GM23338 (cell line): ENCODE measurements around the gene YPEL2. TPM values are rescaled to one million over a fixed set of nuclear protein-coding genes. Genes with fewer than 3 reads are reported as not detected.

Experiments used
- ATAC-seq: fragments of 200-7000 bp; cut with Tn5 transposase; 3 replicates; pipeline ENCODE4 v1.9.1; 2020
- DNase-seq: peaks from one replicate; pipeline ENCODE4 v3.0.0-alpha.2; 2015; ENCODE audit warnings: low spot score
- H2AFZ ChIP-seq: fragments of 200-600 bp; sonication (generic); 2 replicates; pipeline ENCODE4 v1.8.0; 2016; ENCODE audit warnings: antibody characterized with exemption, mild to moderate bottlenecking, moderate library complexity
- H3F3A ChIP-seq: fragments of 200-600 bp; sonication (generic); replicated peaks from 2 replicates; pipeline ENCODE4 v1.8.0; 2017; ENCODE audit warnings: antibody characterized with exemption, mixed run types, low read depth
- H3K27ac ChIP-seq: fragments of 200-600 bp; sonication (generic); 2 replicates; pipeline ENCODE4 v1.6.1; 2016; ENCODE audit warnings: low read depth
- H3K27me3 ChIP-seq: fragments of 200-600 bp; sonication (generic); 2 replicates; pipeline ENCODE4 v1.8.0; 2016; ENCODE audit warnings: mild to moderate bottlenecking, mixed run types, moderate library complexity; ENCODE audit not compliant: insufficient read depth
- H3K36me3 ChIP-seq: fragments of 200-600 bp; sonication (generic); 2 replicates; pipeline ENCODE4 v1.8.0; 2016; ENCODE audit warnings: mild to moderate bottlenecking; ENCODE audit not compliant: insufficient read depth
- H3K4me1 ChIP-seq: fragments of 200-600 bp; sonication (generic); 2 replicates; pipeline ENCODE4 v1.8.0; 2016; ENCODE audit warnings: mild to moderate bottlenecking, moderate library complexity; ENCODE audit not compliant: insufficient read depth
- H3K4me2 ChIP-seq: fragments of 200-600 bp; sonication (generic); 2 replicates; pipeline ENCODE4 v1.7.1; 2017; ENCODE audit warnings: mixed run types
- H3K4me3 ChIP-seq: fragments of 200-600 bp; sonication (generic); 2 replicates; pipeline ENCODE4 v1.6.1; 2016; ENCODE audit warnings: mixed run types
- H3K79me2 ChIP-seq: fragments of 200-600 bp; sonication (generic); replicated peaks from 2 replicates; pipeline ENCODE4 v1.8.0; 2017; ENCODE audit warnings: mild to moderate bottlenecking; ENCODE audit not compliant: insufficient read depth
- H3K9me2 ChIP-seq: fragments of 200-600 bp; sonication (generic); 2 replicates; pipeline ENCODE4 v1.8.0; 2017; ENCODE audit not compliant: insufficient read depth
- H4K20me1 ChIP-seq: fragments of 200-600 bp; sonication (generic); replicated peaks from 2 replicates; pipeline ENCODE4 v1.8.0; 2017; ENCODE audit warnings: mild to moderate bottlenecking; ENCODE audit not compliant: insufficient read depth
- H3K27ac Mint-ChIP-seq: 2 replicates; pipeline ENCODE4 v1.8.0; 2020; ENCODE audit warnings: inconsistent platforms, mild to moderate bottlenecking, moderate library complexity, mixed read lengths
- H3K27me3 Mint-ChIP-seq: 3 replicates; pipeline ENCODE4 v1.8.0; 2022; ENCODE audit warnings: low read depth, mild to moderate bottlenecking, moderate library complexity, mixed read lengths, inconsistent platforms; ENCODE audit not compliant: insufficient read depth, poor library complexity
- H3K36me3 Mint-ChIP-seq: 3 replicates; pipeline ENCODE4 v1.8.0; 2021; ENCODE audit warnings: low read depth, mild to moderate bottlenecking, inconsistent platforms, moderate library complexity, mixed read lengths
- H3K4me1 Mint-ChIP-seq: 3 replicates; pipeline ENCODE4 v1.8.0; 2020; ENCODE audit warnings: mild to moderate bottlenecking, inconsistent platforms, mixed read lengths
- H3K4me3 Mint-ChIP-seq: 3 replicates; pipeline ENCODE4 v1.8.0; 2021; ENCODE audit warnings: moderate library complexity, mild to moderate bottlenecking, inconsistent platforms, mixed read lengths
- H3K9me3 Mint-ChIP-seq: 3 replicates; pipeline ENCODE4 v1.8.0; 2020; ENCODE audit warnings: moderate library complexity, mild to moderate bottlenecking, inconsistent platforms, mixed read lengths
- CREB1 ChIP-seq: fragments of 250-450 bp; sonication (Bioruptor Pico); IDR thresholded peaks from 2 replicates; pipeline ENCODE4 v1.5.0; 2020; ENCODE audit warnings: low read depth, mild to moderate bottlenecking, moderate library complexity
- ETS1 ChIP-seq: IDR thresholded peaks from 2 replicates; pipeline ENCODE4 v1.6.1; 2016; ENCODE audit warnings: antibody characterized with exemption
- EZH2 ChIP-seq: fragments of 200-600 bp; sonication (generic); IDR thresholded peaks from one replicate; pipeline ENCODE4 v1.8.0; 2017; ENCODE audit warnings: antibody characterized with exemption, mild to moderate bottlenecking, low read depth; ENCODE audit not compliant: unreplicated experiment
- EZH2phosphoT487 ChIP-seq: fragments of 200-600 bp; sonication (generic); IDR thresholded peaks from one replicate; pipeline ENCODE4 v1.8.1; 2018; ENCODE audit warnings: antibody characterized with exemption; ENCODE audit not compliant: unreplicated experiment
- JUNB ChIP-seq: IDR thresholded peaks from one replicate; pipeline ENCODE4 v1.6.1; 2016; ENCODE audit warnings: antibody characterized with exemption; ENCODE audit not compliant: unreplicated experiment
- NANOG ChIP-seq: IDR thresholded peaks from 2 replicates; pipeline ENCODE4 v1.6.1; 2016; ENCODE audit warnings: antibody characterized with exemption, borderline replicate concordance
- POLR2AphosphoS5 ChIP-seq: IDR thresholded peaks from 2 replicates; pipeline ENCODE4 v1.6.1; 2016; ENCODE audit warnings: antibody characterized with exemption, low read depth
- STAT1 ChIP-seq: IDR thresholded peaks from one replicate; pipeline ENCODE4 v1.6.1; 2016; ENCODE audit warnings: antibody characterized with exemption; ENCODE audit not compliant: unreplicated experiment
- ZNF331 ChIP-seq: fragments of 250-450 bp; sonication (Bioruptor Pico); IDR thresholded peaks from 2 replicates; pipeline ENCODE4 v1.5.0; 2020; ENCODE audit warnings: low read depth, mild to moderate bottlenecking, moderate library complexity
- polyA plus RNA-seq: library from polyadenylated mRNA; unstranded; fragments of >200 nt; fragmentation: Nextera tagmentation; extraction: Ambion mirVana; gene quantifications from 2 replicates; pipeline ENCODE4 v1.2.1, GENCODE V29; 2016
- total RNA-seq: library from RNA; depleted of rRNA; stranded (reverse); fragments of >200 nt; shearing (Covaris generic); gene quantifications from 2 replicates; pipeline ENCODE4 v1.2.3, GENCODE V29; 2014
- TF ChIP-seq, protein P1 (sequence below), 2 experiments: fragments of 200-600 bp in 1 of 2; sonication (generic) in 1 of 2; conservative IDR thresholded peaks; 2 replicates each; pipeline versions ENCODE4 v1.5.1 to v1.6.1; 2016 to 2017; ENCODE audit warnings: antibody characterized with exemption in 2 of 2, low read depth in 2 of 2, mild to moderate bottlenecking in 2 of 2, moderate library complexity in 1 of 2
- TF ChIP-seq, protein P2 (sequence below): IDR thresholded peaks from one replicate; pipeline ENCODE4 v1.6.1; 2018; ENCODE audit warnings: antibody characterized with exemption; ENCODE audit not compliant: unreplicated experiment

Gene YPEL2
- total and polyA plus RNA-seq, 2 experiments from 2014 or later: 4.1 to 5.2 TPM

- Histone ChIP-seq H3K4me3 (no peak overlapping the region), H3K9me2 (no peaks in the 10 kb centered on the region), H3F3A (no peaks in the 10 kb centered on the region), H3K79me2 (no peaks in the 10 kb centered on the region), H3K4me1 (no peaks in the 10 kb centered on the region), H4K20me1 (no peaks in the 10 kb centered on the region), H3K27me3 (no peaks in the 10 kb centered on the region), H2AFZ (no peak overlapping the region), H3K27ac (no peak overlapping the region), H3K4me2 (no peak overlapping the region), H3K36me3 (no peaks in the 10 kb centered on the region)
- no peak for DNase-seq
- no peaks in the 10 kb centered on the region for H3K4me1 Mint-ChIP-seq
- TF ChIP-seq CREB1 (no peak), EZH2phosphoT487 (no peak), EZH2 (no peak), POLR2AphosphoS5 (no peak), ZNF331 (CRISPR knock-in tag) (no peak), JUNB (no peak), ETS1 (no peak), STAT1 (no peak), NANOG (no peak)
- TF ChIP-seq, protein P1, sequence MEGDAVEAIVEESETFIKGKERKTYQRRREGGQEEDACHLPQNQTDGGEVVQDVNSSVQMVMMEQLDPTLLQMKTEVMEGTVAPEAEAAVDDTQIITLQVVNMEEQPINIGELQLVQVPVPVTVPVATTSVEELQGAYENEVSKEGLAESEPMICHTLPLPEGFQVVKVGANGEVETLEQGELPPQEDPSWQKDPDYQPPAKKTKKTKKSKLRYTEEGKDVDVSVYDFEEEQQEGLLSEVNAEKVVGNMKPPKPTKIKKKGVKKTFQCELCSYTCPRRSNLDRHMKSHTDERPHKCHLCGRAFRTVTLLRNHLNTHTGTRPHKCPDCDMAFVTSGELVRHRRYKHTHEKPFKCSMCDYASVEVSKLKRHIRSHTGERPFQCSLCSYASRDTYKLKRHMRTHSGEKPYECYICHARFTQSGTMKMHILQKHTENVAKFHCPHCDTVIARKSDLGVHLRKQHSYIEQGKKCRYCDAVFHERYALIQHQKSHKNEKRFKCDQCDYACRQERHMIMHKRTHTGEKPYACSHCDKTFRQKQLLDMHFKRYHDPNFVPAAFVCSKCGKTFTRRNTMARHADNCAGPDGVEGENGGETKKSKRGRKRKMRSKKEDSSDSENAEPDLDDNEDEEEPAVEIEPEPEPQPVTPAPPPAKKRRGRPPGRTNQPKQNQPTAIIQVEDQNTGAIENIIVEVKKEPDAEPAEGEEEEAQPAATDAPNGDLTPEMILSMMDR (conservative IDR thresholded peaks at IDR 0.05; ENCODE audit: low read depth in 2 of 2): no peak
- TF ChIP-seq, protein P2, sequence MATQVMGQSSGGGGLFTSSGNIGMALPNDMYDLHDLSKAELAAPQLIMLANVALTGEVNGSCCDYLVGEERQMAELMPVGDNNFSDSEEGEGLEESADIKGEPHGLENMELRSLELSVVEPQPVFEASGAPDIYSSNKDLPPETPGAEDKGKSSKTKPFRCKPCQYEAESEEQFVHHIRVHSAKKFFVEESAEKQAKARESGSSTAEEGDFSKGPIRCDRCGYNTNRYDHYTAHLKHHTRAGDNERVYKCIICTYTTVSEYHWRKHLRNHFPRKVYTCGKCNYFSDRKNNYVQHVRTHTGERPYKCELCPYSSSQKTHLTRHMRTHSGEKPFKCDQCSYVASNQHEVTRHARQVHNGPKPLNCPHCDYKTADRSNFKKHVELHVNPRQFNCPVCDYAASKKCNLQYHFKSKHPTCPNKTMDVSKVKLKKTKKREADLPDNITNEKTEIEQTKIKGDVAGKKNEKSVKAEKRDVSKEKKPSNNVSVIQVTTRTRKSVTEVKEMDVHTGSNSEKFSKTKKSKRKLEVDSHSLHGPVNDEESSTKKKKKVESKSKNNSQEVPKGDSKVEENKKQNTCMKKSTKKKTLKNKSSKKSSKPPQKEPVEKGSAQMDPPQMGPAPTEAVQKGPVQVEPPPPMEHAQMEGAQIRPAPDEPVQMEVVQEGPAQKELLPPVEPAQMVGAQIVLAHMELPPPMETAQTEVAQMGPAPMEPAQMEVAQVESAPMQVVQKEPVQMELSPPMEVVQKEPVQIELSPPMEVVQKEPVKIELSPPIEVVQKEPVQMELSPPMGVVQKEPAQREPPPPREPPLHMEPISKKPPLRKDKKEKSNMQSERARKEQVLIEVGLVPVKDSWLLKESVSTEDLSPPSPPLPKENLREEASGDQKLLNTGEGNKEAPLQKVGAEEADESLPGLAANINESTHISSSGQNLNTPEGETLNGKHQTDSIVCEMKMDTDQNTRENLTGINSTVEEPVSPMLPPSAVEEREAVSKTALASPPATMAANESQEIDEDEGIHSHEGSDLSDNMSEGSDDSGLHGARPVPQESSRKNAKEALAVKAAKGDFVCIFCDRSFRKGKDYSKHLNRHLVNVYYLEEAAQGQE: no peak
- H3K4me3 Mint-ChIP-seq: no peak overlapping the region
- no peaks in the 10 kb centered on the region for H3K36me3 Mint-ChIP-seq
- no peak overlapping the region for H3K27ac Mint-ChIP-seq
- H3K9me3 Mint-ChIP-seq: peaks cover 7% of the 10 kb centered on the region; the same call in 2 of the 3 replicates
- H3K27me3 Mint-ChIP-seq: peaks cover 3% of the 10 kb centered on the region
- ATAC-seq: no peak
These were observed 86.0 kb downstream of the YPEL2 start for GRCh38 chr17:59417452-59417851.
